HG02943 (cell line): Measurements from ENCODE around the gene PIAS1.
"Not testable (repeated sequence)": the region's sequence is repeated elsewhere in the genome, so short reads cannot be mapped to it uniquely, and the experiment has no call there.

Source experiments
- ATAC-seq: cut with Tn5 transposase; IDR thresholded peaks from one replicate; pipeline ENCODE4 v1.9.1; 2021; ENCODE audit warnings: mild to moderate bottlenecking, low read depth, moderate library complexity; ENCODE audit not compliant: unreplicated experiment

Gene PIAS1

GRCh38 chr15:68229386-68230156 lies 175.5 kb downstream of the PIAS1 start, which contains the start of gene CLN6:
CLN6 (minus strand) TSS chr15:68229728; CDS start chr15:68229584, 144 bp downstream.
- ATAC-seq: peak; percentile 72

GRCh38 chr15:68230157-68231100 lies 176.3 kb downstream of the PIAS1 start:
- no peak for ATAC-seq

GRCh38 chr15:68231102-68231818 lies 177.1 kb downstream of the PIAS1 start:
- ATAC-seq: no peak

GRCh38 chr15:68232449-68232848 lies 178.3 kb downstream of the PIAS1 start:
- no peak for ATAC-seq

- no peak for ATAC-seq
These were observed 178.8 kb downstream of the PIAS1 start for GRCh38 chr15:68232937-68233336.

GRCh38 chr15:68234060-68234459 lies 179.9 kb downstream of the PIAS1 start:
- ATAC-seq: no peak

- not testable (repeated sequence) for ATAC-seq
These were observed 180.4 kb downstream of the PIAS1 start for GRCh38 chr15:68234520-68234919.

- no peak for ATAC-seq
These were observed 180.9 kb downstream of the PIAS1 start for GRCh38 chr15:68235022-68235421.

- ATAC-seq: no peak
These were observed 184.9 kb downstream of the PIAS1 start for GRCh38 chr15:68239025-68239424.

GRCh38 chr15:68241088-68241935 lies 187.2 kb downstream of the PIAS1 start:
- no peak for ATAC-seq
